Thymus (tissue), 11 donors: Measurements from ENCODE around the gene MTHFD2L. TPM values are rescaled to one million over a fixed set of nuclear protein-coding genes. Genes with fewer than 3 reads are reported as not detected.

ENCODE experiments used
- DNase-seq, 9 donors: peaks; one replicate each; pipeline ENCODE4 v3.0.0-alpha.2; 2013; ENCODE audit warnings: low spot score in 9 of 9, low read depth in 6 of 9, missing footprints in 1 of 9
- H3K27ac ChIP-seq, 2 donors: one replicate each; pipeline ENCODE4 v1.5.1; 2013; ENCODE audit warnings: control low read depth in 1 of 2, low read depth in 1 of 2, low read length in 1 of 2, mild to moderate bottlenecking in 1 of 2, moderate library complexity in 1 of 2
- H3K27me3 ChIP-seq, 2 donors: one replicate each; pipeline ENCODE4 v1.5.1; 2013; ENCODE audit warnings: low read length in 1 of 2; ENCODE audit not compliant: control insufficient read depth in 2 of 2, insufficient read depth in 1 of 2
- H3K36me3 ChIP-seq, 2 donors: one replicate each; pipeline ENCODE4 v1.5.1; 2013; ENCODE audit warnings: low read length in 1 of 2, mild to moderate bottlenecking in 1 of 2, moderate library complexity in 1 of 2; ENCODE audit not compliant: control insufficient read depth in 2 of 2, insufficient read depth in 2 of 2
- H3K4me1 ChIP-seq, 2 donors: one replicate each; pipeline ENCODE4 v1.5.1; 2013; ENCODE audit warnings: low read length in 2 of 2; ENCODE audit not compliant: control insufficient read depth in 2 of 2, insufficient read depth in 2 of 2
- H3K4me3 ChIP-seq, 2 donors: one replicate each; pipeline ENCODE4 v1.5.1; 2013; ENCODE audit warnings: low read length in 2 of 2, control low read depth in 1 of 2, mild to moderate bottlenecking in 1 of 2
- H3K9me3 ChIP-seq, 2 donors: one replicate each; pipeline ENCODE4 v1.5.1; 2013; ENCODE audit warnings: low read length in 1 of 2, mild to moderate bottlenecking in 1 of 2; ENCODE audit not compliant: control insufficient read depth in 2 of 2, insufficient read depth in 1 of 2
- WGBS: extraction: QIAGEN DNeasy Blood & Tissue Kit; methylation state at CpG from one replicate; pipeline ENCODE4 v1.1.7; 2013; 5-methylcytosine and 5-hydroxymethylcytosine counted together
- polyA plus RNA-seq: library from polyadenylated mRNA; stranded (reverse); fragments of 200-250 nt; gene quantifications from one replicate; pipeline ENCODE4 v1.2.3, GENCODE V29; 2013
- total RNA-seq: library from RNA; stranded (reverse); fragments of 120-200 nt; gene quantifications from one replicate; pipeline ENCODE4 v1.2.4, GENCODE V29; 2013
- donor health status: healthy.

The MTHFD2L gene
- total and polyA plus RNA-seq, 2 donors: 16.9 to 33.8 TPM

DNA sequence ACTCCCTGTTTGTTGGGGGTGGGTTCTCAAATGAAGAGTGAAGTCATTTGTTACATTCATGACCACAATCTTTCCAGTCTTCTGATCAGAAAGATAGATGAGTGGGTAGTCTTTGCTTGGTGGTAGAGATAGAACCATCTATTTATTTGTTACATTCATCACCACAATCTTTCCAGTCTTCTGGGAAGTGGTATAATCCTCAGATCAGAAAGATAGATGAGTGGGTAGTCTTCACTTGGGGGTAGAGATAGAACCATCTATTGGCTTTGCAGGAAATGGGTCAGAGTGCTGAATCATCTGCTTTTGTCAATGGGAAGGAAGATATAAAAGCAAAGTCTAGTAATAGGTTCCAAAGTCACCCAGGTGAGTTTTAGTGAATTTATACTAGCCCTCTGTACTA, 86.1 kb downstream of the MTHFD2L start:
- Histone ChIP-seq H3K9me3 (no peaks in the 10 kb centered on the region), H3K4me3 (no peak overlapping the region), H3K27me3 (no peaks in the 10 kb centered on the region), H3K4me1 (no peaks in the 10 kb centered on the region), H3K27ac (no peak overlapping the region), H3K36me3 (no peaks in the 10 kb centered on the region)
- DNase-seq: no peak

DNA sequence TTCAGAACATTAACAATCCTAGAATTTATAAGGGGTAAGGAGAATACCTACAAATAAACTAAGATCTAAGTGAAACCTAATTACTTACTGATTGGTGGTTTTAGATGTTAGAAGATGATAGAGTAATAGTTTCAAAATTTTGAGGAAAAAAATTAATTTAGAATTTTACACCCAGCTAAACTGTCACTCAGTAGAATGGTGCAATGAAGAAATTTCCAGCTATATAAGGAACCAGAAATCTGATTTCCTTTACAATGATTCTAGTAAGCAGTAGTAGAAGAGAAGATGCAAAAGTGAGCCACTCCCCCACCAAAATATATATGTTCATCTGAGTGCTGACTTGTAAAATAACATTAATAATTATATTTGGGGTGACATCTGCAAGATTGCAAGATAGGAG, 95.0 kb downstream of the MTHFD2L start:
- no peaks in the 10 kb centered on the region for H3K36me3 ChIP-seq
- no peak overlapping the region for H3K27ac ChIP-seq
- H3K4me1 ChIP-seq: no peaks in the 10 kb centered on the region
- peaks cover 2 to 12% of the 10 kb centered on the region in 2 donors for H3K9me3 ChIP-seq
- no peak for DNase-seq
- no peaks in the 10 kb centered on the region for H3K27me3 ChIP-seq
- H3K4me3 ChIP-seq: no peak overlapping the region

DNA sequence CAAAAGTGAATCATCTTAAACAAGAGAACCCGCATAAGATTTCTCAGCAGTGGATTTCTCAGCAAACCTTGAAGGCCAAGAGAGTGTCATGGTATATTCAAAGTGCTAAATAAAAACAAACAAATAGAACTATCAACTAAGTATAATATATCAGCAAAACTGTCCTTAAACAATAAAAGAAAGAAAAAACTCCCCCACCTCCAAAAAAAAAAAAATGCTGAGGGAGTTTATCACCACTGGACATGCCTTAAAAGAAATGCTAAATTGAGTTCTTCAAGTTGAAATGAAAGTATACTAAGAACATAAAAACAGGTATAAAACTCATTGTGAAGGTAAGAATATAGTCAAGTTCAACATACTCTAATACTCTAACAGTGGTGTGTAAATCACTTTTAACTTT, 96.5 kb downstream of the MTHFD2L start:
- 96% methylated on average over 1 of the region's 1 CpG for WGBS
- no peak for DNase-seq
- no peak overlapping the region for H3K4me3 ChIP-seq

DNA sequence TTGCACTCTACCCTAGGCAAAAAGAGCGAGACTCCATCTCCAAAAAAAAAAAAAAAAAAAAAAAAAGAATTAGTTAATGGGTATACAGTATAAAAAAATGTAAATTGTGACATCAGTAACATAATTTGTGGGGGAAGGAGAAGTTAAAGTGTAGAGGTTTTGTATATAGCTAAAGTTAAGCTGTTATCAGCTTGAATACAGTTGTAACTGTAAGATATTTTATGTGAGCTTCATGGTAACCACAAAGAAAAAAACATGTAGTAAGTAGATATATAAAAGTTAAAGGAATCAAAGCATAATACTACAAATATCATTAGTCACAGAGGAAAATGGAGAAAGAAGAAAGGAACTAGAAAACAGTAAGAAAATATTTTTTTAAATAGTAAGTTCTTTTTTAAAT, 97.2 kb downstream of the MTHFD2L start:
- peaks cover 2 to 12% of the 10 kb centered on the region in 2 donors for H3K9me3 ChIP-seq
- WGBS: 97% methylated on average over 1 of the region's 1 CpG
- no peaks in the 10 kb centered on the region for H3K27me3 ChIP-seq
- no peak overlapping the region for H3K27ac ChIP-seq
- no peaks in the 10 kb centered on the region for H3K4me1 ChIP-seq
- DNase-seq: no peak
- no peaks in the 10 kb centered on the region for H3K36me3 ChIP-seq
- no peak overlapping the region for H3K4me3 ChIP-seq

More for the DNA sequence above, 96.5 kb downstream of the MTHFD2L start:
- Histone ChIP-seq H3K27me3 (no peaks in the 10 kb centered on the region), H3K27ac (no peak overlapping the region), H3K4me1 (no peaks in the 10 kb centered on the region), H3K36me3 (no peaks in the 10 kb centered on the region), H3K9me3 (peaks cover 2 to 12% of the 10 kb centered on the region in 2 donors)

DNA sequence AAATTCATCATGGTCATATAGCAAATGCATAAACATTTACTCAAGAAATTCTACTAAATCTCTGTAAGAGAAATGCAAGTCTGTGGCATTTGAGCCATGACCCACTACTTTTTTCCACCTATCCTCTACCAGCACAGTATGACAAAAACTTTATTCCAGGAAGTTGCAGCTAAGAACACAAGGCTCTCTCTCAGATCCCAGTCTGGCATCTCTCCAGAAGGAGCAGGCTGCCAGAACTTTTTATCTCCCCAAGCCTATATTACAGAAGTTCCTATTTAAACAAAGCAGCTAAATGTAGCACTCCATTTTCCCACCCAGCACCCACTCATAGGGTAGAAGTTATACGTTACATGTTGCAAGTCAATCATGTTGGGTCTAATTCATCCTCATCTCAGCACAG, 101.0 kb downstream of the MTHFD2L start:
- Histone ChIP-seq H3K9me3 (no peaks in the 10 kb centered on the region), H3K36me3 (no peaks in the 10 kb centered on the region), H3K4me3 (no peak overlapping the region), H3K27me3 (no peaks in the 10 kb centered on the region), H3K4me1 (no peaks in the 10 kb centered on the region), H3K27ac (no peak overlapping the region)
- no peak for DNase-seq
- WGBS: 96% methylated on average over 1 of the region's 1 CpG

DNA sequence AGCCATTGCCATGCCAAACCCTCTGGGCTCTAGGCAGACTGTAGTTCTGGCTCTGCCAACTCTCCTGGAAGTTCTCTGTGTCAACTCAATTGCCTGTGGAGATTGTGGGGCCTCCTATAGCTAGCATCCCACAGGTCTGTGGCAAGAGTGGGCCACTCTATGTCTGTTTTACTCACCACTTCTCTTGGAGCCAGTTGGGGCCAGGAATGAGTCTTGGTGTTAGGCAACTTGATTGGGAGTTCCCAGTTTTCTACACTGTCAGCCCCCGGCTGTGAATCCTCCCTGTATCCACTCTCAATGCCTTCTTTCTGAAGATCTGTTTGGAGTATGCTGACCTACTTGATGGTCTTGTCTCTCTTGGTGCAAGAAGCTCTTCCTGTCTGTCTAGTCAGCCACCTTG, 102.1 kb downstream of the MTHFD2L start:
- no peak overlapping the region for H3K27ac ChIP-seq
- no peaks in the 10 kb centered on the region for H3K36me3 ChIP-seq

DNA sequence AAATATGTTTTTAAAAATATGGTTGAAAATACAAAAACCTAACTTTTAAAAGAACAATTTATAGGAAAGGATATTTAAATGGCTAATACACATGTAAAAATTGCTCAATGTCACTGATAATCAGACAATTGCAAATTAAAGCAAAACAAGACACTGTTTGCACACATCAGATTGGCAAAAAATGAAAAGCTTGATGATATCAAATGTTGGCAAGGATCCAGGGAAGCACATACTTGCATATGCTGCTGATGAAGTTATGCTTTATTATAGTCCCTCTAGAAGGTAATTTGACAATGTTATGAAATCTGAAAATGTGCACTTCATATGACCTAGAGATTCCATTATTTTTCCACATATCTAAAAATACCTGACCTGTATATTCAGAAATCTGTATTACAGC, 104.6 kb downstream of the MTHFD2L start:
- H3K4me3 ChIP-seq: no peak overlapping the region
- H3K27ac ChIP-seq: no peak overlapping the region
- DNase-seq: no peak

More for the DNA sequence above, 102.1 kb downstream of the MTHFD2L start:
- 98% methylated on average over 1 of the region's 1 CpG for WGBS
- Histone ChIP-seq H3K9me3 (no peaks in the 10 kb centered on the region), H3K4me1 (no peaks in the 10 kb centered on the region), H3K27me3 (no peaks in the 10 kb centered on the region), H3K4me3 (no peak overlapping the region)
- no peak for DNase-seq

DNA sequence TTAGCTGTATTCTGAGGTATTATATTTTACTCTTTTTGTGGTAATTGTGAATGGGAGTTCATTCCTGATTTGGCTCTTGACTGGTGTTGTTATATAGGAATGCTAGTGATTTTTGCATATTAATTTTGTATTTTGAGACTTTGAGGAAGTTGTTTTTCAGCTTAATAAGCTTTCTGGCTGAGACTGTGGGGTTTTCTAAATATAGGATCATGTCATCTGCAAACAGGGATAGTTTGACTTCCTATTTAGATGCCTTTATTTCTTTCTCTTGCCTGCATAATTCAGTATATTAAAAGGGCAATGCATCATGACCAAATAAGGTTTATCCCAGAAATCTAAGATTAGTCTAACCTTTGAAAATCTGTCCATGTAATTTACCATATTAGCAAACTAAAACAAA, 105.6 kb downstream of the MTHFD2L start:
- H3K4me3 ChIP-seq: no peak overlapping the region
- no peak for DNase-seq
- no peaks in the 10 kb centered on the region for H3K9me3 ChIP-seq
- H3K27ac ChIP-seq: no peak overlapping the region
- H3K4me1 ChIP-seq: no peaks in the 10 kb centered on the region
- no peaks in the 10 kb centered on the region for H3K36me3 ChIP-seq
- no peaks in the 10 kb centered on the region for H3K27me3 ChIP-seq

More for the DNA sequence above, 104.6 kb downstream of the MTHFD2L start:
- Histone ChIP-seq H3K9me3 (no peaks in the 10 kb centered on the region), H3K27me3 (no peaks in the 10 kb centered on the region), H3K36me3 (no peaks in the 10 kb centered on the region), H3K4me1 (no peaks in the 10 kb centered on the region)

DNA sequence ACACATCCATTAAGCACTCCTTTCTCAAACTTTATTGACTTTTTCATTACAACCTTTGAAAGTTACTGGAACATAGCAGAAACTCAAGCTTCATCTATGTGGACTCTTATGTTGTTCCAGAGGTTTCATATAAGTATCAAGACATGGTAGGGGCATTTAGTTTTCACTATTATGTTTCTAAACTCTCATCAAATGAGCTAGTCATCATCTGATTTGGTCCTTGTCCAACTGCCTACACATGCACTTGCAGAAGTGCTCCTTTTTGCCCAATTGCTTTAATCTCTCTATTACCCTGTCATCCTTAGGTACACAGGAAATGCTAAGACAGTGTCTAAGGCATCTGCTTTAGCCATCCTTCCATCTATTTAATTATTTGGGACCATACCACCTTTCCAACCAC, 108.2 kb downstream of the MTHFD2L start:
- H3K9me3 ChIP-seq: no peaks in the 10 kb centered on the region
- no peak overlapping the region for H3K4me3 ChIP-seq
- no peaks in the 10 kb centered on the region for H3K36me3 ChIP-seq
- no peaks in the 10 kb centered on the region for H3K27me3 ChIP-seq
- DNase-seq: no peak
- H3K4me1 ChIP-seq: no peaks in the 10 kb centered on the region
- H3K27ac ChIP-seq: no peak overlapping the region

DNA sequence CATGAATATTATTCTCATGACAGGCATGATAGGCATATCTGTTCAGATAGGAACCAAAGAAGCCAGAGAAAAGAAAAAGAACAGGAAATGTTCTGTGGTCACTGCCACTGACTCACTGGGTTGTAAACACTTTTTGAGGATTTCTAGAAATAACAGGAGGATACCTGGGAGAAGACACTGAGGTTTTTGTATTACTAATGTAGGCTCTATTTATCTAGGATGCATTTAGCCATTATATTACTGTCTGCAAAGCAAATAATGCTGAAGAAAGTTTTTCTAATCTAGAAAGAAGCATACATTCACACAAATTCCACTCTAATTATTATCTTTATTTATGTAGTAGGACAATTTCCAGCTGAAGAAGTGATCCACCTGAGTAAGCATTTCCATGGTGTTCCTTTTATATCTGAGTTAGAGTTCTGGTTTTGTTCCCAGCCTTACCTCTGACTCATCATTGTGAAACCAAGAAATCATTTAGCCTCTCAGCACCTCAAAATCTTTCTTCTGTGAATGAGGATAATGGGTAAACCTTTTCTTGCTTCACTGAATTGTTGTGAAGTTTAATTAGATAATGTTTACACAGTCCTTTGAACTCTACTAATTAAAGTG, 110.2 kb downstream of the MTHFD2L start:
- H3K27ac ChIP-seq: no peak overlapping the region
- no peaks in the 10 kb centered on the region for H3K27me3 ChIP-seq
- no peaks in the 10 kb centered on the region for H3K4me1 ChIP-seq

More for the DNA sequence above, 110.2 kb downstream of the MTHFD2L start:
- DNase-seq: no peak
- no peaks in the 10 kb centered on the region for H3K36me3 ChIP-seq
- H3K9me3 ChIP-seq: no peaks in the 10 kb centered on the region
- H3K4me3 ChIP-seq: no peak overlapping the region
